Inferior parietal cortex (tissue), 1 donor: ENCODE data around the gene CWF19L2.
"Not testable (repeated sequence)": the region's sequence is repeated elsewhere in the genome, so short reads cannot be mapped to it uniquely, and the experiment has no call there.

ENCODE experiments used
- DNase-seq: peaks from one replicate; pipeline ENCODE4 v3.0.0-alpha.2; 2016; ENCODE audit errors: extremely low spot score

CWF19L2 gene

DNA sequence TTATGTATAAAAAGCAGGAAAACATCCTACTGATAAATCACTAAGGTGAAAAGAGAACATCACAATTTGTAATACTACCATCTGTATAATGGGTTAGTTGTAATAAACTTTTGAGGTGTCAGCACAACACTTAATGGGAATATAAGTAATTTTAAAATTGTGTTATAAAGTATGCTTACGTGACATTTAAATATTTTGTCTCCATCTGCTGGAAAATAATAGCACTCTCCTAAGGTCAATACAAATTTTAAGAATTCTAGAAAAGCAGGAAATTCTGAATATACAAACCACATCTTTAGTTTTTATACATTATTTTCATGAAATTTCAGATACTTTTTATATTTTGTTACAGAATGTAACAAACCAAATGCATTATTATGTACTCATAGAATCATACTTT is 19.5 kb downstream of the CWF19L2 start:
- no peak for DNase-seq

DNA sequence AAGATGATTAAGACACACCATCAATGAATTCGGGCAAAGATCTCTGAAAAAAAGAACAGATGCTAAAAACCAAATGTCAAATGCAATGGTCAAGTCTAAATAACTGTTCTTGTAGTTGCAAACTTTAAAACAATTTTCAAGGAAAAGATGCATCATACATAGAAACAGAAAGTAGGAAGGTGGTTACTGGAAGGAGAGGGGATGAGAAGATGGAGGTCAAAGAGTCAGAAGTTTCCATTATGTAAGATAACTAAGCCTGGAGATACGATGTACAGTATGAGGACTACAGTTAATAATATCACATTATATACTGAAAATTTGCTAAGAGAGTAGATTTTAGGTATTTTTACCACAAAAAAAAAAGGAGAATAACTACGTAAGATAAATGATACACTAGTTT is 27.1 kb downstream of the CWF19L2 start:
- DNase-seq, result no peak

DNA sequence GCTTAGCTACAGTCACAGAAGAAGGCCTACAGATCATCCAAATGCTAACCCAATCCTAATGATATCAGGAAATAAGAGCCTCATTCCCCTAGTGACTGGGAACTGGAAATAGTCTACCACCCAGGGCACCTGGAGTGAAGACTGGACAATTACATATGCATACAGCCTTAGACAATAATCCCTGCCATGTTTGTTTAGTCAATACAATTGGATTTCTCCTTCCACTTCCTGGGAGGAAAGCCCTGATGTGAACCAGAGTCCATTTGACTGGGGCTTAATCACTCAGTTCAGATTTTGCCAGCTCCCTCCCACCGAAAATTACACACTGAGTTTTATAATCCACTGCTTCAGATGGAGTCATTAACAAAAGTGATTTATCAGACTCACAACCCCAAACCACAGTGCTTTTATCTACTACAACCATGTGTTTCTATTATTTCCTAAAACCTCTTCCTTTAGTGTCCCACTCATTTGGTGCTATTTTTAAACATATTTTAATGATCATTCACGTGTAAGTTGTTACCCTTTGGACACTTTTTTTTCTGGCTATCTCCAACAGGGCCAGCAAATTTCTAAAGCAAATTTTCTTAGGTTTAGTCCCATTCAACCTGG is 29.9 kb downstream of the CWF19L2 start:
- DNase-seq, result no peak

DNA sequence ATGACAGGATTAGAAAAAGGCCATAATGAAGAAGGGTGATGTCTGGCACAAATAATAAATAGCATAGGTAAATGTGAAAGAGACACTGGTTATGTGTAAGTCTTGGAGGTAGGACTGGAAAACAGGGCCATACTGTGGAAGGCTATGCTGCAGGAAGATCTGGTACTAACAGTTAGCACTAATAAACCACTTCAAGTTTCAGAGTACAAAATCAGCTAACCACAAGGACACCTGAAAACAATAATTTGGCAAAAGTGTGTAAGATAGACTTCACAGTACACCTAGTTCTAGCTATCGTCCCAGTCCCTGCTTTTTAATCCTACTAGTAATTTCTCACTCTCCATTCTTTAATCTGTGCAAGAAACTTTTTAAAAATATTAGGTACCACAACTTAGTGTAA is 44.3 kb downstream of the CWF19L2 start:
- DNase-seq, result no peak

DNA sequence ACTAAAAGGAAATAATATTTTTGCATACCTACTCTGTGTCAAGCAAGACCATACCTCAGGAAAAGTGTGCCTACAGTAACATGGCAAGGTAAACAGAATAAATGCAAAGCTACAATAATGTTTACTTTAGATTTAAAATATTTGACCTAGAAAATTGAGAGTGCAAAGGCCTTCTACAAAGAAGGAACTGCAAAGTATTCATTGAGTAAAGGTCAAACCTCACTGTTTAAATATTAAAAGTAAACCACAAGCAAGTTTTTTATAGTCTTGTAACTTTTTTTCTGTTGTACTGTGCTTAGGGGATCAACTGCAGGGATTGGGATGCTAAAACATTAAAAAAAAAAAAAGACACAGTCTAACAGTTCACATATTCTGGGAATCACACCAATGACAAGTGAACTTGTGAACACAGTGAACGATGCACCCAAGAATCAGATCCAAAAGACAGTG is 48.8 kb downstream of the CWF19L2 start:
- no peak for DNase-seq

DNA sequence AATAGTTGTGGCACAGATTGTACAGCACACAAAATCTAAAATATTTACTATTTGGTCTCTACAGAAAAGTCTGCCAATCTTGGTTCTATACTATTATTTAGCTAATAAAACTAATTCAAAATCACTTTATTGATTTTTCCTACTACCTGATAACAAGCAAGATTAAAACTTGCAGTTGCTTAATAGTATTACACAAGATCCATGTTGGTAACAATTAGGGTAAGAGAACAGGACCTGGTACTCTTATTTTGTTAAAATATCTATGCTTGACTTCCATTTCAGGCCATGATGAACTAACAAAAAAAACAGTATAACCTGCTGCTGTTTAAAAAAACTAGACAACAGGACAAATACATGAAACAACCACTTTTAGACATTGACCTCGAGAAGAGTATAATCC is 52.4 kb downstream of the CWF19L2 start:
- DNase-seq, result no peak

DNA sequence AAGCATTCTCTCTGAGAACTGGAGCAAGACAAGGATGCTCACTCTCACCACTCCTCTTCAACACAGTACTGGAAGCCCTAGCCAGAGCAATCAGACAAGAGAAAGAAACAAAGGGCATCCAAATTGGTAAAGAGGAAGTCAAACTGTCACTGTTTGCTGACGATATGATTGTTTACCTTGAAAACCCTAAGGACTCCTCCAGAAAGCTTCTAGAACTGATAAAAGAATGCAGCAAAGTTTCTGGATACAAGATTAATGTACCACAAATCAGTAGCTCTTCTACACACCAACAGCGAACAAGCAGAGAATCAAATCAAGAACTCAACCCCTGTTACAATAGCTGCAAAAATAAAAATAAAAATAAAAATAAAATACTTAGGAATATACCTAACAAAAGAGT is 56.5 kb downstream of the CWF19L2 start:
- not testable (repeated sequence) for DNase-seq

DNA sequence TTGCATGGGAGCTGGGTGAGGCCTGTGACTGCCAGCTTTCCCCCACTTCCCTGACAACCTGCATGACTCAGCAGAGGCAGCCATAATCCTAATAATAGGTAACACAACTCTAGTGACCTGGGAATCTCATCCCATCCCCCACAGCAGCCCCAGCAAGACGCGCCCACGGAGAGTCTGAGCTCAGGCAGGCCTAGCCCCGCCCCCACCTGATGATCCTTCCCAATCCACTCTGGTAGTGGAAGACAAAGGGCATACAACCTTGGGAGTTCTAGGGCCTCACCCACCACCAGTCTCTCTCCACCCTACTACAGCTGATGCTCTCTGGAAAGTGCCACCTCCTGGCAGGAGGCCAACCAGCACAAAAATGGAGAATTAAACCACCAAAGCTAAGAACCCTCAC is 60.3 kb downstream of the CWF19L2 start:
- no peak for DNase-seq

DNA sequence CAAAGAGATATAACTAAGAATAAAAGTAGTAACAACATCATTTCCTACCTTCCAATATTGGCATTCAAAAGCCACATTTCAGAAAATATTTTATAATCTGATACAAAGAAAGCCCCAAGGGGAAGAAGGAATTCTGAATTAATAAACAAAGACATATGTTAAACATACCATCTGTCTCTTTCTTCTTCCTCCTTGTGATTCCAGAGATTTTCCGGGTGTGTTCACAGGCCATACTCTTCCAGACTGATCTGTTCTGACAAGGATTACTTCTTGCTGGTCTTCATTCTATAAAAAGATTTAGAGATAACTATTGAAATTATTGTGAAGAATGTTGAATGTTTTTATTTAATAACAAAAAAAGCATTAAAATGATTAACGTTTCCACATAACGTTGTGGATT is 65.0 kb downstream of the CWF19L2 start:
- DNase-seq, result no peak

DNA sequence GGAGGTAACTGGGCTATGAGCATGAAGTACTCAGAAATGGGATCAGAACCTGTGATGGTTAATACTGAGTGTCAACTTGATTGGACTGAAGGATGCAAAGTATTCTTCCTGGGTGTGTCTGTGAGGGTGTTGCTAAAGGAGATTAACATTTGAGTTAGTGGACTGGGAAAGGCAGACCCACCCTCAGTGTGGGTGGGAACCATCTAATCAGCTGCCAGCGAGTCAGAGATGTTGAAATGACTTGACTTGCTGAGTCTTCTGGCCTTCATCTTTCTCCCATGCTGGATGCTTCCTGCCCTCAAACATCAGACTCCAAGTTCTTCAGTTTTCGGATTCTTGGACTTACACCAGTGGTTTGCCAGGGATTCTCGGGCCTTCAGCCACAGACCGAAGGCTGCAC is 66.9 kb downstream of the CWF19L2 start:
- not testable (repeated sequence) for DNase-seq

DNA sequence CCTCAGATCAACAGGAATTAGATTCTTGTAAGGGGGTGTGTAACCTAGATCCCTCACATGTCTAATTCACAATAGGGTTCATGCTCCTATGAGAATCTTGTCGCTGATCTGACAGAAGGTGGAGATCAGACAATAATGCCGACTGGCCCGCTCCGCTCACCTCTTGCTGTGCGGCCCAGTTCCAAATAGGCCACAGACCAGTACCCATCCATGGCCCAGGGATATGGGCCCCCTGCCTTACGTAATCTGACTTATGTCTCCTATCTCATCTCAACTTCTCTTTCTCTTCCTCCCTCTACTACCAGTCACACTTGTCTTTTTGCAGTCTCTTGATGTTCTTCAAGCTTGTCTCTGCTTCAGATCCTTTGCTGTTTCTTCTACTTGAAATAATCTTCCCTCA is 70.0 kb downstream of the CWF19L2 start:
- no peak for DNase-seq

DNA sequence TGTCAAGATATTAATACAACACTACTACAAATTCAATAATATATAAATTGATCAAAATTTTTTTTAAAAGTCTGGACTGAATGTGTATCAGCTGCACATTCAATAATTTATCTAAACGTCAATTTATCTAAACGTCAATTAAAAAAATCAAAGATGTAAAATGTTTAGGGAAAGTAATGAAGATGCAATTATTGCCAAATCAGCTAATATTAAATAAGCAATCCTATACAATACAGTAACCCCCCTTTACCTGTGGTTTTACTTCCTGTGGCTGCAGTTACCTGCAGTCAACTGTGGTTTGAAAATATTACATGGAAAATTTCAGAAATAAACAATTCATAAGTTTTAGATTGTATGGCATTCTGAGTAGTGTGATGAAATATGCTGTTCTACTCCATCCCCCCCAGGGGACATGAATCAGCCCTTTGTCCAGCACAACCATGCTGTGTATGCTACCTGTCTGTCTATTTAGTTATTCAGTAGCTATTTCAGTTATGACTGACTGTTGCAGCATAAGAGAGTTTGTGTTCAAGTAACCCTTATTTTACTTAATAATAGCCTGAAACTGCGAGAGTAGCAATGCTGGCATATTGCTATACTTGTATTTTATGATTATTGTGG is 72.2 kb downstream of the CWF19L2 start:
- no peak for DNase-seq

DNA sequence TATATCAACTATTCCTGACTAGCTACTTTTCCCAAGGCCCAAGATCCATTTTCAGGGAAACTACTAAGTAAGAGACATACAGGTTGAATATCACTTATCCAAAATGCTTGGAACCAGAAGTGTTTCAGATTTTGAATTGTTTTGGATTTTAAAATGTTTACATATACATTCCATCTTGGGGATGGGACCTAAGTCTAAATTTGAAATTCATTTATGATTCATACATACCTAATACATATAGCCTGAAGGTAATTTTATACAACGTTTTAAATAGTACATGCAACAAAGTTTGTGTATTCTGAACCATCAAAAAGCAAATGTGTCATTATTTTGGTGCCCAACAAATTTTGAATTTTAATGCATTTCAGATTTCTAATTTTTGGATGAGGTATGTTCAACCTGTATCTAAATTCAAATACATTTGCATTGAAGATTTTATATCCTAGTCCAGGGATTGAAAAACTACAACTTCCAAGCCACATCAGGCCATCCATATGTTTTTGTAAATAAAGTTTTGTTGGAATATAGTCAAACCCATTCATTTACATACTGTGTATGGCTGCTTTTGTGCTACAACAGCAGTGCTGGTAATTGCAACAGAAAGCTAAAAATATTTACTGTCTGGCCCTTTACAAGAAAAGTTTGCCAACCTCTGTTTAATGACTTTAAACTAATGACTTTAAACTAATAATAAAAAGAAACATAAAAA is 73.3 kb downstream of the CWF19L2 start:
- no peak for DNase-seq

DNA sequence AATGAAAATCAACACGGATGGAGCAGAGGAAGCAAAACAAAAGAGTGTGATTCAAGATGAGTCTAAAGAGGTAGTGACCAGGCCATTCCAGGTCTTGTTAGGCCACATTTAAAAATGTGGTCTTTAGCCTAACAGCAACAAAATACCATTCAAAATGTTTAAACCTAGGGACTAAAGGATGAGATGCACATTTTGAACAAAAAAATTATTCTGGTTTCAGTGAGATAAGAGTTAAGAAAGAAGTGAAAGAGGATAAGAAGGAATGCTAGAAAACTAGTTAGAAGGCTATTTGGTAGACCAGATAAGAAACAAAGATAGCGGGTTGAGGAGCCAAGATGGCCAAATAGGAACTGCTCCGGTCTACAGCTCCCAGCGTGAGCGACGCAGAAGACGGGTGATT is 85.2 kb downstream of the CWF19L2 start:
- DNase-seq, result no peak

DNA sequence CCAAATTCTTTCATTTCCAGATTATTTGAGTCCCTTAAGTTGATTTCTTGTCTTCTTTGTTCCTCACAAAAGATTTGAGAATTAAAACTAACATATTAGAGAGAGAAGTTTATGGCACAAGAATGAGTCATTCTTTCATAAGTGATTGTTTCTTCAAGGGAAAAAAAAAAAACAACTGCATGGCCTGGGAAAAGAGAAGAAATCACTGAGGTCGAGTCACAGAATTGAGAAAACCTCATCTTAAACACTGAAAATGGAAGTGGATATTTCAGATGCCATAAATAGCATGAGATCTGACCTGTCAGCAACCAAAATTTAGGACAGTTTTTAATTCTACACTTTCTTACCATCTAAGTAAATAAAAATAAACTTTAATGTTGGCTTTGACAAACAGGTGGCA is 87.2 kb downstream of the CWF19L2 start:
- DNase-seq, result no peak

DNA sequence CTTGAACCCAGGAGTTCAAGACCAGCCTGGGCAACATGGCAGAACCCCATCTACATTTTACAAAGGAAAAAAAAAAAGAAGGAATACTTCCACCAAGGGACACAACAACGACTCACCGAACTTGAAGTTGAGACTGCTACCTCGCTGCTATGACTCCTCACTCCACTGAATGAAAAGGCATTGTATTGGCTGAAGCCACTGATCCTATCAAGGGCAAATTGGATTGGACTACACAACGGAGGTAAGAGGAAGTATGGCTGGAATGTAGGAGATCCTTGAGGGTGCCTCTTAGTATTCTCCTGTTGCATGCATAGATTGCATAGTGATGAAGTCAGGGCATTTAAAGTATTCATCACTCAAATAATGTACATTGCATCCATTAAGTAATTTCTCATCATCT is 97.9 kb downstream of the CWF19L2 start:
- no peak for DNase-seq

DNA sequence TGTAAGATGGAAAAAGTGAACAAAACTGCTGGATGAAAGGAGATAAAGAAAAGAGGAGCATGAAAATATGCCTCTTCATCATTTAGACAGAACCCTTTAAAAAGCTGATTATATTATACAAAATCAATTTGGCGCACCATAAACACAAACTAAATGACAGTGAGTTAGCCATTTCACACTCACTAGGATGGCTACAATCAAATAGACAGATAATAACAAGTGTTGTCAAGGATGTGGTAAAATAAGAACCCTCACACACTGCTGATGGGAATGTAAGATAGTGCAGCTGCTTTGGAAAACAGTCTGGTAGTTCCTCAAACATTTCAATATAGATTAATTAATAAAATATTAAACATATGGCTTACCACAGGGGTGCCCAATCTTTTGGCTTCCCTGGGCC is 99.7 kb downstream of the CWF19L2 start:
- DNase-seq, result no peak

DNA sequence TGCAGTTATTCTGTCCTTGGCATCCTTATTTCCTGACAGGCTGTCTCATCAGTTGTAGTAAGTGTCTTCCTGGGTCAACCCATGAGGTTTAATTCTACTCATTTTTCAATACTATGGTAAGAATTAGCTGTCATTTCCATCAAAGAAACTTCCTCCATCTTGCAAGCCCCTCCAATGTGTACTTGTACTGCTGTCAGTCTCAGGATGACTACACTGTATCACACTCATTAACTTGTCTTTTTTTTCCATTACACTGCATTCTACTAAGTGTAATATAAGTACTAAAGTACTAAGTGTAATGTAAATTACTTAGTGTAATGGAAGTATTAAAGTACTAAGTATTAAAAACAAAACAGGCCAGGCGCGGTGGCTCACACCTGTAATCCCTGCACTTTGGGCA is 102.8 kb downstream of the CWF19L2 start:
- DNase-seq, result no peak

DNA sequence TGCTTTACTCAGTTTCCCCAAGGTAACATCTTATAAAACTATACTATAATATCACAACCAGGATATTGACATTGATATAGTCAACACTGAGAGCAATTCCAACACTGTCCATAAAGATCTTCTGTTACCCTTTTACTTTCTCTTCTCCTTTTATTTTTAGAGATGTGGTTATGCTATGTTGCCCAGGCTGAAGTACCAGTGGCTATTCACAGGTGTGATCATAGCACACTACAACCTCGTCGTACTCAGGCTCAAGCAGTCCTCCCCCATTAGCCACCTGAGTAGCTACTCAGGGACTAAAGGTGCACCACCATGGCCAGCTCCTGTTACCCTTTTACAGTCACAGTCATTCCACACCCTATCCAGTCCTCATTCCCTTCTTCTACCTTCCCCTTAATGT is 119.7 kb downstream of the CWF19L2 start:
- DNase-seq, result no peak

DNA sequence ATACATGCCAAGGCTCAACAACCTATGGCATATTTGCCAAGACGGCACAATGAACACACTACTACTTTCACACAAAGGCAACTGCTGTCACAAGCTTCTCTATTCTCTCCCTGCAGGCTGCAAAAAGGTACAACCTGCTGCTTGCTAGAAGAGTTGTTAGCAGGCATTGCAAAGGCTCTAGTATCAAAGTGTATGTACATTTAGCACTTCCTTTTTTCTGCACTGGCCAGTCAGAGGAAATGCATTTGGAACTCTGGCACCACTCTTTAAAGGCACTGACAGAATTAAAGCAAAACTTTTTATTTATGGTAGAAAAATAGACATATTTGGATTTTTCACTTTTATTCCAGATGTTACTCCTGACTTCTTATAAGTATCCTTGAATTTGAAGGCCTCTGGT is 125.9 kb downstream of the CWF19L2 start:
- DNase-seq, result no peak

DNA sequence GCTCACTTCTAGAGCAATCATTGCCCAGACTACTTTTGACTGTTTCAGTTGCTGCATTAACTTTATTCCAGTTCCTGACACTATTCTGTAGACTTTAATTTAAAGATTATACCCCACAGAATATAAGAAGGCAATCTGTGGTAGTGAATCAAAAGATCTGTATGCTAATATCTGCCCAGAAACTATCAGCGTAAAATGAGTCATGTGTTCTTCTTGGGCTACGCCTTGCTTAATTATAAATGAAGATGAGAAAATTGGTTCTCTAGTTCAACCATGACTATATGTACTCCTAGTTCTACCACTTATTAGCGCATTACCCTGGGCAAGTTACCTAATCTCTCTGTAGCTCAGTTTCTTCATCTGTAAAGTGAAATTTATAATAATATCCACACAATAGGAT is 128.5 kb downstream of the CWF19L2 start:
- no peak for DNase-seq

DNA sequence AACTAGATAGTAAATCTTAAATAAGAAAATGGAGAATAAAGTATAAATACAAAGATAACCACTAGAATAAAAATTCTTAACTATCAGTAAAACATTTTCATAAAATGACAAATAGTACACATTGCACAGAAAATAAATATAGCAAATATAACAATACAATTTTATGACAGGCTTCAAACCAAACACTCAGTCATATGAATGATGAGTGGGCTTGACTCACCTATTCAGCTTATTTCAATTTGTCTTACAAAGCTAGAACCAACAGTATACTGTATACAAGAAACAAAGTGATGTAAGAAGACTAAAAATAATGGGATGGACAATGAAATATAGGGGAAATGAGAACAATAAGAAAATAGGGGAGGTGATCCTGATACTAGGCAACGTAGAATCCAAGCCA is 141.2 kb downstream of the CWF19L2 start:
- no peak for DNase-seq

DNA sequence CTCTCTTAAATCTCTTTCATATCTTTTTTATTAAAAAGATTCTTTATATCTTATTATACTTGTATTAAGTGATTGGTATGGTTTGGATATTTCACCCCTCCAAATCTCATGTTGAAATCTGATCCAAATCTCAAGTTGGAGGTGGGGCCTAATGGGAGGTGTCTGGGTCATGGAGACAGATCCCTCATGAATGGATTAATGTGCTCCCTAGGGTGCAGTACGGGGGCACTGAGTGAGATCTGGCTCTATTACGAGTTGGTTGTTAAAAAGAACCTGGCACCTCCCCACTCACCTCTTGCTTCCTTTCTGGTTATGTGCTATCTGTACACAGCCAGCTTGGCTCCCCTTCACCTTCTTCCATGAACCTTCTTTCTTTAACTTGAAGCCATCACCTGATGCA is 149.6 kb downstream of the CWF19L2 start:
- DNase-seq, result no peak
